Heart right ventricle (tissue), 16 donors: ENCODE data around the gene UNKL. TPM values are rescaled to one million over a fixed set of nuclear protein-coding genes. Genes with fewer than 3 reads are reported as not detected.

Experiments used
- ATAC-seq, 8 donors: fragments of 200-7000 bp; cut with Tn5 transposase; one replicate each; pipeline ENCODE4 v1.9.1; 2020; ENCODE audit warnings: mild to moderate bottlenecking in 8 of 8, moderate library complexity in 8 of 8, moderate number of reproducible peaks in 1 of 8
- DNase-seq, 2 donors: peaks; one replicate each; pipeline ENCODE4 v3.0.0-alpha.2; 2020
- H3K27ac ChIP-seq, 10 donors: fragments of 200-600 bp; sonication (generic) in 2 of 10; one replicate each; pipeline versions ENCODE4 v1.5.0 to v1.8.0; 2020 to 2022; ENCODE audit warnings: mild to moderate bottlenecking in 3 of 10
- H3K27me3 ChIP-seq, 7 donors: fragments of 200-600 bp; one replicate each; pipeline ENCODE4 v1.8.0; 2021 to 2022; ENCODE audit warnings: mild to moderate bottlenecking in 2 of 7
- H3K36me3 ChIP-seq, 9 donors: fragments of 200-600 bp; sonication (generic) in 1 of 9; one replicate each; pipeline versions ENCODE4 v1.5.0 to v1.8.0; 2020 to 2022; ENCODE audit warnings: mild to moderate bottlenecking in 2 of 9
- H3K4me1 ChIP-seq, 9 donors: fragments of 200-600 bp; sonication (generic) in 1 of 9; one replicate each; pipeline versions ENCODE4 v1.5.0 to v1.8.0; 2020 to 2022; ENCODE audit warnings: mild to moderate bottlenecking in 4 of 9
- H3K4me3 ChIP-seq, 10 donors: fragments of 200-600 bp; sonication (generic) in 2 of 10; one replicate each; pipeline versions ENCODE4 v1.5.0 to v1.8.0; 2020 to 2022; ENCODE audit warnings: mild to moderate bottlenecking in 7 of 10, moderate library complexity in 2 of 10
- H3K9me3 ChIP-seq, 11 donors: fragments of 200-600 bp in 10 of 11; sonication (generic) in 2 of 11; one replicate each; pipeline versions ENCODE4 v1.5.0 to v1.8.0; 2013 to 2022; ENCODE audit warnings: mild to moderate bottlenecking in 2 of 11, control low read depth in 1 of 11, moderate library complexity in 1 of 11
- CTCF ChIP-seq, 9 donors: fragments of 200-600 bp; sonication (generic) in 2 of 9; IDR thresholded peaks; one replicate each; pipeline versions ENCODE4 v1.5.0 to v1.8.0; 2021 to 2022; ENCODE audit warnings: antibody characterized with exemption in 9 of 9, mild to moderate bottlenecking in 5 of 9, moderate library complexity in 1 of 9
- WGBS, 2 donors: extraction: QIAGEN DNeasy Blood & Tissue Kit; methylation state at CpG; one replicate each; pipeline ENCODE4 v1.1.7; 2013; ENCODE audit warnings: inconsistent platforms in 1 of 2; 5-methylcytosine and 5-hydroxymethylcytosine counted together
- intact Hi-C, 10 donors: fragments of 100-400 bp; cut with DNase I; formaldehyde crosslinking; loops; one replicate each; pipeline versions ENCODE4 v1.11.1 to v1.14.2; 2022
- polyA plus RNA-seq, 2 donors: library from polyadenylated mRNA; stranded (reverse); fragments of 200-250 nt; gene quantifications; one replicate each; pipeline ENCODE4 v1.2.3, GENCODE V29; 2013
- total RNA-seq, 10 donors: library from RNA; stranded (reverse); fragmentation: NEBNext Ultra II Directional in 3 of 10; extraction: Animal tissue kit (Norgen Biotek cat#: 25700) in 3 of 10; gene quantifications; one replicate each; pipeline versions ENCODE4 v1.2.1 to v1.2.4, GENCODE V29; 2021 to 2023
- donor health status: Arrhythmogenic right ventricular cardiomyopathy.
- donor health status: ischemic (EF 13 %, LVEDD 7.1; RV severe dilation, severe dysfunction).
- donor health status: healthy with polysubstance abuse.
- donor health status: DM: no; HTN: yes; CAD: no.
- donor health status: DM: no; HTN: no; CAD: no.
- donor health status: ischemic (EF 25% LVEDD 6.9; RV normal size, moderate dysfunction).
- donor health status: ischemic (EF 25% LVEDD 5.7; RV mildly dilated, moderate dysfunction).
- donor health status: healthy.
- donor health status: DM: yes; HTN: yes; CAD: no.
- donor health status: Ischemic cardiomyopathy.
- donor health status: ischemic (EF 35%, LVEDD 5.7; RV mildly dilated, moderate dysfunction).
- donor health status: nonischemic (EF 11% LVEDD 7.7; RV severe dilation, severe dysfunction).
- donor health status: DM: yes; HTN: yes; CAD: no.
- donor health status: PGD.
- donor health status: ischemic (EF 29% LVEDD 5.4; RV normal size, mild dysfunction).
- donor health status: nonischemic (EF 23%, LVEDD 6.1; RV moderate dilation, normal function).

Gene UNKL
- total and polyA plus RNA-seq, 12 donors = 3.3 to 20.4 (median 11.4) TPM

- Histone ChIP-seq H3K27ac (no peak overlapping the region), H3K36me3 (peaks cover 0 to 93% (median 66%) of the 10 kb centered on the region in 9 donors), H3K27me3 (no peaks in the 10 kb centered on the region), H3K4me3 (no peak overlapping the region), H3K4me1 (no peaks in the 10 kb centered on the region), H3K9me3 (no peaks in the 10 kb centered on the region)
- no peak for ATAC-seq
- TF ChIP-seq CTCF (IDR thresholded peaks at IDR 0.05) = no peak
- DNase-seq = no peak
- WGBS, 2 donors = 94 to 95% methylated on average over 40 to 41 of the region's 41 CpGs
- intact Hi-C loops = no loop called here
Observed at GRCh38 chr16:1455190-1456171, 41.0 kb upstream of the UNKL start.

GRCh38 chr16:1454561-1454960 is 40.1 kb upstream of the UNKL start:
- no peak for TF ChIP-seq CTCF (IDR thresholded peaks at IDR 0.05)
- intact Hi-C loops = no loop called here
- WGBS, 2 donors = 88 to 93% methylated on average over 17 of the region's 17 CpGs

GRCh38 chr16:1453316-1453715 is 38.8 kb upstream of the UNKL start:
- no peak overlapping the region for H3K27ac ChIP-seq
- intact Hi-C loops = no loop called here
- ATAC-seq (no peak), DNase-seq (no peak)
- H3K36me3 ChIP-seq = peaks cover 0 to 98% (median 58%) of the 10 kb centered on the region in 9 donors
- WGBS, 2 donors = 94 to 96% methylated on average over 19 of the region's 19 CpGs
- no peaks in the 10 kb centered on the region for H3K4me1 ChIP-seq
- no peaks in the 10 kb centered on the region for H3K9me3 ChIP-seq
- no peaks in the 10 kb centered on the region for H3K27me3 ChIP-seq
- TF ChIP-seq CTCF (IDR thresholded peaks at IDR 0.05) = no peak
- no peak overlapping the region for H3K4me3 ChIP-seq

More at GRCh38 chr16:1454561-1454960, 40.1 kb upstream of the UNKL start:
- H3K27me3 ChIP-seq = no peaks in the 10 kb centered on the region
- H3K4me1 ChIP-seq = no peaks in the 10 kb centered on the region
- no peaks in the 10 kb centered on the region for H3K9me3 ChIP-seq
- no peak for ATAC-seq
- no peak overlapping the region for H3K27ac ChIP-seq
- no peak overlapping the region for H3K4me3 ChIP-seq
- DNase-seq = no peak
- H3K36me3 ChIP-seq = peaks cover 0 to 95% (median 65%) of the 10 kb centered on the region in 9 donors

GRCh38 chr16:1452530-1452929 is 38.0 kb upstream of the UNKL start:
- DNase-seq = no peak
- intact Hi-C loops = no loop called here
- ATAC-seq = no peak

More at GRCh38 chr16:1452530-1452929, 38.0 kb upstream of the UNKL start:
- Histone ChIP-seq H3K4me1 (no peaks in the 10 kb centered on the region), H3K9me3 (no peaks in the 10 kb centered on the region), H3K36me3 (peaks cover 0 to 98% (median 54%) of the 10 kb centered on the region in 9 donors), H3K4me3 (no peak overlapping the region), H3K27me3 (no peaks in the 10 kb centered on the region), H3K27ac (no peak overlapping the region)
- no peak for TF ChIP-seq CTCF (IDR thresholded peaks at IDR 0.05)
- 94 to 98% methylated on average over 20 of the region's 20 CpGs for WGBS, 2 donors
